Chondrocyte (in vitro differentiated cells): Measurements from ENCODE around the gene LRCH3. TPM values are rescaled to one million over a fixed set of nuclear protein-coding genes. Genes with fewer than 3 reads are reported as not detected.

Experiments
- DNase-seq: peaks from one replicate; pipeline ENCODE4 v3.0.0; 2021; ENCODE audit warnings: mixed read lengths, low spot score
- H3K27ac Mint-ChIP-seq: one replicate; pipeline ENCODE4 v1.8.0; 2021; ENCODE audit warnings: mild to moderate bottlenecking, moderate library complexity, mixed read lengths; ENCODE audit not compliant: unreplicated experiment
- H3K27me3 Mint-ChIP-seq: 2 replicates; pipeline ENCODE4 v1.8.0; 2021; ENCODE audit warnings: low read depth, mixed read lengths
- H3K36me3 Mint-ChIP-seq: 2 replicates; pipeline ENCODE4 v1.8.0; 2021; ENCODE audit warnings: low read depth, mixed read lengths
- H3K4me1 Mint-ChIP-seq: 2 replicates; pipeline ENCODE4 v1.8.0; 2021; ENCODE audit warnings: low read depth, mild to moderate bottlenecking, mixed read lengths
- H3K4me3 Mint-ChIP-seq: one replicate; pipeline ENCODE4 v1.8.0; 2021; ENCODE audit warnings: mild to moderate bottlenecking, moderate library complexity, mixed read lengths; ENCODE audit not compliant: unreplicated experiment
- H3K9me3 Mint-ChIP-seq: 2 replicates; pipeline ENCODE4 v1.8.0; 2021; ENCODE audit warnings: low read depth, mixed read lengths
- total RNA-seq: library from RNA; stranded (reverse); gene quantifications from 3 replicates; pipeline ENCODE4 v1.2.1, GENCODE V29; 2021
- TF ChIP-seq, protein P1 (sequence below): fragments of 200-600 bp; sonication (generic); IDR thresholded peaks from 2 replicates; pipeline ENCODE4 v1.5.0; 2021; ENCODE audit warnings: antibody characterized with exemption, mild to moderate bottlenecking, moderate library complexity

Gene LRCH3
- total RNA-seq, 1 donor from 2014 or later = 49.8 TPM

DNA sequence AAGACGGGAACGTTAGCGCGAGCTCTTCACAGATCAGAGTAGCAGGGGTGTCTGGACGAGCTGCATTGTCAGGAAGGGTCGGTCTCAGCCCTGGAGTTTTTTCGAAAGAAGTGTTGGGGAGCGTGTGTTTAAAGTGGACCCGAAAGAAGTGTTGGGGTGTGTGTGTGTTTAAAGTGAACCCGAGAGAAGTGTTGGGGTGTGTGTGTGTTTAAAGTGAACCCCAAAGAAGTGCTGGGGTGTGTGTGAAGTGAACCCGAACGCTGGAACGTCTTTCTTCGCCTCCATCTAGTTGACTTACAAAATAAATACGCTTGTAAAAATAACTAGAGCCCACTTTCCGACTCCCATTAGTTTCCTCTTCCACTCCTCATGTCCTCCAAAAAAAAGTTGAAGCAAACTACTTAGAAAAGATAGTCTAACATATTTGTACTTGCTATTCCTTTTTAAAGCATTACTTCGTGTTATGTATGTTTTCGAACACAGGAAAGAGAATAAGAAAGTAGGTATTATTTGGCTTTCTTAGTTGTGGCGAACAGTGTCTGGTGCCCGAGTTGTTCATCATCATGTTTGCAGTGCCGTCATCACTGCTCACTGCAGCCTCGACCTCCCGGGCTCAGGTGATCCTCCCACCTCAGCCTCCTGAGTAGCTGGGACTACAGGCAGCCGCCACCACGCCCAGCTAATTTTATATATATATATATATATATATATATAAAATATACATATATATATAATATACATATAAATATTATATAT, 1.0 kb downstream of the LRCH3 start:
- H3K9me3 Mint-ChIP-seq = no peaks in the 10 kb centered on the region
- no peak for DNase-seq
- H3K36me3 Mint-ChIP-seq = no peaks in the 10 kb centered on the region
- H3K4me3 Mint-ChIP-seq = peak overlapping the region; percentile 94
- TF ChIP-seq, protein P1, sequence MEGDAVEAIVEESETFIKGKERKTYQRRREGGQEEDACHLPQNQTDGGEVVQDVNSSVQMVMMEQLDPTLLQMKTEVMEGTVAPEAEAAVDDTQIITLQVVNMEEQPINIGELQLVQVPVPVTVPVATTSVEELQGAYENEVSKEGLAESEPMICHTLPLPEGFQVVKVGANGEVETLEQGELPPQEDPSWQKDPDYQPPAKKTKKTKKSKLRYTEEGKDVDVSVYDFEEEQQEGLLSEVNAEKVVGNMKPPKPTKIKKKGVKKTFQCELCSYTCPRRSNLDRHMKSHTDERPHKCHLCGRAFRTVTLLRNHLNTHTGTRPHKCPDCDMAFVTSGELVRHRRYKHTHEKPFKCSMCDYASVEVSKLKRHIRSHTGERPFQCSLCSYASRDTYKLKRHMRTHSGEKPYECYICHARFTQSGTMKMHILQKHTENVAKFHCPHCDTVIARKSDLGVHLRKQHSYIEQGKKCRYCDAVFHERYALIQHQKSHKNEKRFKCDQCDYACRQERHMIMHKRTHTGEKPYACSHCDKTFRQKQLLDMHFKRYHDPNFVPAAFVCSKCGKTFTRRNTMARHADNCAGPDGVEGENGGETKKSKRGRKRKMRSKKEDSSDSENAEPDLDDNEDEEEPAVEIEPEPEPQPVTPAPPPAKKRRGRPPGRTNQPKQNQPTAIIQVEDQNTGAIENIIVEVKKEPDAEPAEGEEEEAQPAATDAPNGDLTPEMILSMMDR = no peak
- no peaks in the 10 kb centered on the region for H3K27me3 Mint-ChIP-seq
- H3K4me1 Mint-ChIP-seq = peaks cover 41% of the 10 kb centered on the region
- peak overlapping the region; percentile 97 for H3K27ac Mint-ChIP-seq

- peak overlapping the region; percentile 50 for H3K27ac Mint-ChIP-seq
- no peak for DNase-seq
- peaks cover 45% of the 10 kb centered on the region for H3K4me1 Mint-ChIP-seq
These were observed 2.2 kb downstream of the LRCH3 start for GRCh38 chr3:197793247-197793646.

DNA sequence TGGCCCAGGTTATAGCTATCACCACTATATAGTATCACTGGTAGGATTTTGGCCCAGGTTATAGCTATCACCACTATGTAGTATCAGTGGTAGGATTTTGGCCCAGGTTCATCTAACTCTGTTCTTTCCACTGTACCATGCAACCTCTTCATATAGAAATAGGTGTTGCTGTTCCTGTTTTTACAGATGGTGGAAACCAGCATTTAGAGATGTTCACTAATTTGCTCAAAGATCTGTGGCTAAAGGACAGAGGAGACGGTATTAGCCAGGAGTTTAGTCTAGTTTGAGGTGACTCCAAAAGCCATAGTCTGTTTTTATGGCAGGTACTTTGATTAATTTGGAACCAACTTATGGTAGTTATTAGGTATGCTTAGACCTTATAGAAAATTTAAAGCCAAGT, 3.1 kb downstream of the LRCH3 start:
- no peak overlapping the region for H3K27ac Mint-ChIP-seq
- no peaks in the 10 kb centered on the region for H3K27me3 Mint-ChIP-seq
- TF ChIP-seq, protein P1 = no peak
- H3K36me3 Mint-ChIP-seq = no peaks in the 10 kb centered on the region
- H3K9me3 Mint-ChIP-seq = no peaks in the 10 kb centered on the region
- DNase-seq = no peak
- H3K4me1 Mint-ChIP-seq = peaks cover 54% of the 10 kb centered on the region
- H3K4me3 Mint-ChIP-seq = no peak overlapping the region

More at GRCh38 chr3:197793247-197793646, 2.2 kb downstream of the LRCH3 start:
- Mint-ChIP-seq H3K27me3 (no peaks in the 10 kb centered on the region), H3K36me3 (no peaks in the 10 kb centered on the region), H3K4me3 (peak overlapping the region; percentile 49), H3K9me3 (no peaks in the 10 kb centered on the region)
- TF ChIP-seq, protein P1 = no peak

DNA sequence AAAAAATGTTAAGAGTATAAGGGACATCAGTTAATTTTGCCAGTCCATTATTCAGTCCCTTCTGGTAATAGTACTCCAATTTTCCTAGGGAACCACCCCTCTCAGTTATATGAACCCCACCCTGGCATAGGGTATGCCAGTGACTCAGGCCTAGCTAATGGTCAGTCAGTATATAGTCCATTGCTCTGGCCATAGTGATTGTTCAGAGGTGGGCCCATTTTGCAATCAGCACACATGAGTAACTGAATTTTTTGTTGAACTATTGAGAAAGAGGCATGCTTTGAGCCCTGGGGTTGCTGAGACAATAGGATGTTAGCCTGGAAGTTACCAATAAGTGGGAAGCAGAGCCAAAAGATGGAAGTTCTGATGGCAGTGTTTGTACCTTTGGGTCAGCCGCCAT, 4.1 kb downstream of the LRCH3 start:
- TF ChIP-seq, protein P1 = no peak
- Mint-ChIP-seq H3K36me3 (no peaks in the 10 kb centered on the region), H3K27me3 (no peaks in the 10 kb centered on the region), H3K4me1 (peaks cover 63% of the 10 kb centered on the region), H3K9me3 (no peaks in the 10 kb centered on the region), H3K27ac (no peak overlapping the region), H3K4me3 (no peak overlapping the region)
- DNase-seq = no peak

DNA sequence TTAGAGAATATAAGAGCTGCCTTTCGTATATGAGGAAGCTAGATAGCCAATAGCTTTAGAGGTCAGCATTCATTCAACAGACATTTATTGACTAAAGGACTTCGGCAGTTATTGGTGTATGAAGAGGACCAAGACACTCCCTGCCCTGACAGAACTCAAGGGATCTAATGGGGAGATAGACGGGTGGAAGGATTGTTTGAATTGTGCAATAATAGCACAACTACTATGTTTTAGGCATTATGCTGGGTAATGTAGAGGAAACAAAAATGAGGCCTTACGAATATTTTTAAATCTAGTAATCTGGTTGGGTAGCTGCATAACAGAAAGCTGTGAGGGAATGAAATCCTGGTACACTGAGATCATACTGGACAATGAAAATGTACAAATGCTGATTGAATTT, 5.0 kb downstream of the LRCH3 start:
- H3K36me3 Mint-ChIP-seq = no peaks in the 10 kb centered on the region
- TF ChIP-seq, protein P1 = no peak

More for the DNA sequence above, 5.0 kb downstream of the LRCH3 start:
- Mint-ChIP-seq H3K27ac (no peak overlapping the region), H3K9me3 (no peaks in the 10 kb centered on the region), H3K4me1 (peaks cover 70% of the 10 kb centered on the region), H3K27me3 (no peaks in the 10 kb centered on the region), H3K4me3 (no peak overlapping the region)
- no peak for DNase-seq
